GM18526 (cell line): ENCODE data around the gene KRT80.

ENCODE experiments used
- POLR2A ChIP-seq: IDR thresholded peaks from 3 replicates; pipeline ENCODE4 v1.6.1; 2011; ENCODE audit not compliant: insufficient read length; ENCODE audit errors: extremely low read depth

KRT80 gene

DNA sequence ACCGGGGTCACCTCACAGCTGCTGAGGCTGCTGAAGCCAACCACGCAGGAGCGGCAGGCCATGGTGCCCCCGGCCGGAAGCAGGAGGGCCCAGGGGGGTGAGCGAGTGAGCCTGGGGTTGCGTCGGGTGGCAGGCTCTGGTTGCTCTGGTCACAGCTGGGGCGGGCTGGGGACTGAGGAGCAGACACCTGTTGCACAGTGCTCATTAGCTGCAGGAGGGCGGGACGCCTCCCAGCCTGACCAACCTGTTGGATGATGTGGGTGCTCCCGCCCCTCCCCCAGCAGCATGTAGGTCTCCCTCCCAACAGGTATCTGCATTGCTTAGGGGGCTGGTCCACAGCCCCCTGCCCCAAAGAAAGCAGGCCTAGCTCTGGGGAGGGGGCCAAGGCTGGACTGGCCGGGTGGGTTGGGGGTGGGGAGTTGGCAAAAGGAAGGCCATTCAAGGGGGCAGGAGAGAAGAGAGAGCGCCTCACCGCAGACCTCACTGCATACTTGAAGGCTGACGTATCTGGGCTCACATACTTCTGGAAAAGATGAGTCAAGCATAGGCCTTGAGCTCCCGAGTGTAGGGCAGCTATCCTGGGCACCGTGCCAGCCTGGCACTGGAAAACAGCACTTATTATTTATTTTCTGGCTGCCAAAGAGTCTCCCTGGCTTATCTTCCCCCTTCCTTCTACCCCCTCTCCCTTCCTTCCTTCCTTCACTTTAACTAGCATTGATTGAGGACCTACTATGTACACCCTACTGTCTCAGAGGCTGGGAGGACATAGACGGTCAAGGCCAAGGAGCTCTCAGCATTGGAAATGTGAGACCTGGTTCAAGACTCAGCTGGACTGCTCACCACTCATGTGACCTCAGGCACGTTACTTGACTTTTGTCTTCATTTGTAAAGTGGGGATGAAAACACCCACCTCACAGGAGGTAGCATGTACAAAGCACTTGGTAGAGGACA, at the start of gene KRT80:
Gene KRT80 (minus strand): TSS at position 174 of the 951 bp plus-strand sequence. CDS start 112 bp downstream, at position 62.
- TF ChIP-seq POLR2A, result no peak

- no peak for TF ChIP-seq POLR2A
Observed at GRCh38 chr12:52241205-52241842, 49.5 kb upstream of the KRT80 start.

- TF ChIP-seq POLR2A, result no peak
Observed at GRCh38 chr12:52239767-52240166, 48.0 kb upstream of the KRT80 start.

DNA sequence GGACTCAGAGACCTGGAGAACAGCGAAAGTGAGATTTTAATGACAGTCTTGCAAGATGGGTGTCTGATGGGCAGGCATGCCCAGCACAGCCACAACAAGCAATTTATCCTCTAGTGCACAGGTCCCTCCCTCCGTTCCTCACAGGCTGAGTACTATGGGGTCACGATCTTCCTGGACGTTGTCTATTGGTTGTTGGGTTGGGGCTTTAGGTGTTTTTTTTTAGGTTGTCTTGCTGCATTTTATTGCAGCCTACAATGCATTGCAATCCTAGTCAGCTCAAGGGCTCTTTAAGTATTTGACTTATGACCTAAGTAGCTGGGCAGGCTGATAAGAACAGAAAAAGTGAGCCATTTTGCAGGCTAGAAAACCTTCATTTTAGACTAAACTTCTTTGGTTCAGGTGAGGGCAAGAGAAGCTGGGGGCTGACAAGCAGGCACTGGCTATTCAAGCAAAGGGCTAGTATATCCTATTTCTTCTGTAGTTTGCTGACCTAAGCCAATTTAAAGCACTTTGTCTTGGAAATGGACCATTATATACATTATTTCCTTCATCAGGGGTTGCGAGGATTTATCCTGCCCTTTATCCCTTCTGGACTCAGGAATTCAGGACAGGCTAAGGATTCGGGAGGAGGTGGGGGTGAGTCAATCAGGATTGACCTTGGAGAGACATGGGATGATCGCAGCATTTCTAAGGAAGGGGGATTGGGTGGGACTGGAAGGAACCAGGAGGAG, 47.3 kb upstream of the KRT80 start:
- no peak for TF ChIP-seq POLR2A

- TF ChIP-seq POLR2A, result no peak
Observed at GRCh38 chr12:52238207-52238840, 46.5 kb upstream of the KRT80 start.

- no peak for TF ChIP-seq POLR2A
Observed at GRCh38 chr12:52236386-52237050, 44.7 kb upstream of the KRT80 start.

GRCh38 chr12:52235822-52236361, 44.1 kb upstream of the KRT80 start:
- TF ChIP-seq POLR2A, result no peak

DNA sequence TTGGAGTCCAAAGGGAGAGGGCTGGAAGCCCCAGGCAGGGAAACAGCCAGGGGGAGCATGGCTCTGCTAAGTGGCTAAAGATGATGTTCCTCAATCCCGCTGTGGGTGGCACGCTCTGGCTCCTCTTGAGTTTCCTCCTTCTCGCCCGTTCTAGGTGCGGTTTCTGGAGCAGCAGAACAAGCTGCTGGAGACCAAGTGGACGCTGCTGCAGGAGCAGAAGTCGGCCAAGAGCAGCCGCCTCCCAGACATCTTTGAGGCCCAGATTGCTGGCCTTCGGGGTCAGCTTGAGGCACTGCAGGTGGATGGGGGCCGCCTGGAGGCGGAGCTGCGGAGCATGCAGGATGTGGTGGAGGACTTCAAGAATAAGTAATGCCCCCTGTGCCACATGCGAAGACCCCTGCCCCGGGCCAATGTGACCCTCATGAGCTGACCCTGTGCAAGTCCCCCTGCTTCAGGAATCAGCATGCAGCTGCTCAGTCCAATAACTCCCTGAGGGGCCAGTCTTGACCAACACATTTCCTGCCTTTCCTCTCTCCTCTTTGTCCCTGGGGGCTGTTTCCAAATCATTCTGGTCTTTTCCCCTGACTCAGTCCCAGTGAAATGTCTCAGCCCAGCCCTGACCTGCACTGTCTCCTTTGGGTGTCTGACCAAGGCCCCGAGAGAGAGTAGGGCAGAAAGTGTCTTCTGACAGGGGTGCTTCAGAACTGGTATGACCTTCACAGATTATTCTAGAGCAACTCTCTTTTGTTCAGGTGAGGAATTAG, 43.4 kb upstream of the KRT80 start:
- TF ChIP-seq POLR2A, result no peak

DNA sequence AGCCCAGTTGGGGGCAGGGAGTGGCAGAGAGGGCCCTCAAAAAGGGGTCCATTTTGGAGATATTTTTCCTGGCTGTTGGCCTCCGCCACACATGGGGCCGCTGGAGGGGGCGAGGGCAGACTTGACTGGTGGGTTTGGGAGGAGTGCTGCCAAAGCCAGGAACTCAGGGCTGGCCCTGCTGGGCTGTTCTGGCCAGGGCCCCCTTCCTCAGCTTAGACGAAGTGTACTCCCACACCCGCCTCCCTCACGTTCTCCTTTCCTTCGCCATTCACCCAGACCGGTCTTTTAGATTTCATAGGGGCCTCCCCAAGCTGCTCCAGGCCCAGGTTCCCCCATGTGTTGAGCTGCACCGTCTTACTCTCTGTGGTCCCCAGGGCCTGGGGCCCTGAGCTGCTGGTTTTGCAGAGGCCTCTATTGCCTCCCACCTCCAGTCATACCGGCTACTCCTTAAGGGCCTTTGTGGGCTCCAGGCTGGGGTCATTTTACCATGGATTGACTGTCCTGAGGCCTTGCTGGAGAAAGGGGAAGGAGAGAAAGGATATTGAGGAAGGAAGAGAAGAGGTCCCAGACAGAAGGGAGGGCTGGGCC, 42.5 kb upstream of the KRT80 start:
- no peak for TF ChIP-seq POLR2A

DNA sequence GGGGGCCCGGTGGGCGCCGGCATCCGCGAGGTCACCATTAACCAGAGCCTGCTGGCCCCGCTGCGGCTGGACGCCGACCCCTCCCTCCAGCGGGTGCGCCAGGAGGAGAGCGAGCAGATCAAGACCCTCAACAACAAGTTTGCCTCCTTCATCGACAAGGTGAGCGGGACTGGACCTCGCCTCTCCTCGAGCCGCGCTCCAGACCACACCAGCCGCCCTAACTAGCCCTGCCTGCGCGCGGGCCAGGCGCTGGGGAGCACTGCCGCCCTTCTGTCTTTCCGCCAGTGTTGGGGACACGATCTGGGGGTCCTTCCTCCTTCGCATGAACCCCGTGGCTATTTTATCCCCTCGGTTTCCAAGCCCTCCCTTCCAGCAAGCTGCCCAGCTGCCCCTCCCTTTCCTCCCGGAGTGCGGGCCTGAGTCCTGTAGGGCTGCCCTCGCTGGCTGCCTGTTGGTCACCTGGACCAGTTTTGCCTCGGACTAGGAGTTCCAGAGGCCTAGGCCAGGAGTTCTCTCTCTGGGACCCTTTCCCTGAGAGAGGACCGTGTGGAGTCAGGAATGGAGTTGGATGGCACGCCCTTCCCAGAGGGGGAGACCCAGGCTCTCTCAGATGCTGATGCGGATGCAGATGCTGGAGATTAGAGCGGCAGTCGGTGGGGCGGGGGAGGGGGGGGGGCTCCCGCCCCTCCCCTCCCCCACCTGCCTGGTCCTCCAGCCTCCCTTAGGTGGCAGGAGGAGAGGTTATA, 41.8 kb upstream of the KRT80 start:
- TF ChIP-seq POLR2A, result no peak

- TF ChIP-seq POLR2A, result no peak
Observed at GRCh38 chr12:52232674-52233461, 41.1 kb upstream of the KRT80 start, which contains the start of gene KRT7. Gene KRT7, plus strand, starts transcription at chr12:52233243. Its CDS starts 54 bp downstream, at chr12:52233297.

DNA sequence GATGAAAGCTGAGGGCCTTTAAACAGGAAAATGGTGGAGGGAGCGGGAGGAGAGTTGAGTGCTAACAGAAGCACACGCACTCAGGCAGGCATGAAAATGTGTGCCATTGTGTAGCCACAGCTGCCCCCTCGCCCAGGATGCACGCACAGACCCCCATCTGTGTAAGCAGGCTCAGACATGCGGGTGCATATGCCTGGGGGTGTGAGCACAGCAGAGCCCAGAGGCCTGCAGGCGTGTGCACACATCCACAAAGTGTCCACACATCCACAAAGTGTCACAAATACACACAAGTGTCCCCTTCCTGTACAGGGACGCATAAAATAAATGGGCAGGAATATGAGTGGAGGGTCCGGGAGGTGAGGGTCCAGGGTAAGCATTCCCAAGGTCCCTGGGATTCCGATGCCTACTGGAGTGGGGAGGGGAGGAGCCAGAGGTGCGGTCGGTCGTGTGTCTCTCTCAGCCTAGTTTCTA, 40.4 kb upstream of the KRT80 start:
- no peak for TF ChIP-seq POLR2A
